Hepatocyte (in vitro differentiated cells): ENCODE data around the gene MRPL21. TPM values are rescaled to one million over a fixed set of nuclear protein-coding genes. Genes with fewer than 3 reads are reported as not detected.

Source experiments
- DNase-seq: peaks from one replicate; pipeline ENCODE4 v3.0.0-alpha.2; 2016; ENCODE audit warnings: low spot score
- H2AFZ ChIP-seq: fragments of 200-600 bp; sonication (generic); 2 replicates; pipeline ENCODE4 v1.6.0; 2016; ENCODE audit warnings: antibody characterized with exemption, mild to moderate bottlenecking
- H3K27ac ChIP-seq: fragments of 200-600 bp; sonication (generic); 2 replicates; pipeline ENCODE4 v1.5.1; 2016; ENCODE audit warnings: mild to moderate bottlenecking
- H3K27me3 ChIP-seq: fragments of 200-600 bp; sonication (generic); 2 replicates; pipeline ENCODE4 v1.6.1; 2016
- H3K36me3 ChIP-seq: fragments of 200-600 bp; sonication (generic); replicated peaks from 2 replicates; pipeline ENCODE4 v1.5.1; 2016; ENCODE audit warnings: low read depth; ENCODE audit not compliant: insufficient read depth
- H3K4me1 ChIP-seq: fragments of 200-600 bp; sonication (generic); 2 replicates; pipeline ENCODE4 v1.5.1; 2016; ENCODE audit warnings: mild to moderate bottlenecking, moderate library complexity; ENCODE audit not compliant: insufficient read depth
- H3K4me2 ChIP-seq: fragments of 200-600 bp; sonication (generic); 2 replicates; pipeline ENCODE4 v1.6.0; 2016
- H3K4me3 ChIP-seq: fragments of 200-600 bp; sonication (generic); 2 replicates; pipeline ENCODE4 v1.5.1; 2016; ENCODE audit warnings: mild to moderate bottlenecking
- H3K79me2 ChIP-seq: fragments of 200-600 bp; sonication (generic); 2 replicates; pipeline ENCODE4 v1.6.0; 2017; ENCODE audit warnings: mild to moderate bottlenecking
- H3K9me2 ChIP-seq: fragments of 200-600 bp; sonication (generic); replicated peaks from 2 replicates; pipeline ENCODE4 v1.6.0; 2017; ENCODE audit warnings: mild to moderate bottlenecking; ENCODE audit not compliant: insufficient read depth
- H3K9me3 ChIP-seq: fragments of 200-600 bp; sonication (generic); 2 replicates; pipeline ENCODE4 v1.5.1; 2016; ENCODE audit warnings: low read depth, mild to moderate bottlenecking
- H4K20me1 ChIP-seq: fragments of 200-600 bp; sonication (generic); 2 replicates; pipeline ENCODE4 v1.6.0; 2016; ENCODE audit warnings: mild to moderate bottlenecking; ENCODE audit not compliant: insufficient read depth, poor library complexity, severe bottlenecking
- EZH2 ChIP-seq: fragments of 200-600 bp; sonication (generic); IDR thresholded peaks from 2 replicates; pipeline ENCODE4 v1.6.1; 2016; ENCODE audit warnings: antibody characterized with exemption, mild to moderate bottlenecking, borderline replicate concordance
- EZH2phosphoT487 ChIP-seq: fragments of 200-600 bp; sonication (generic); IDR thresholded peaks from one replicate; pipeline ENCODE4 v1.6.1; 2018; ENCODE audit warnings: antibody characterized with exemption, mild to moderate bottlenecking, low read depth, moderate library complexity; ENCODE audit not compliant: unreplicated experiment, severe bottlenecking
- WGBS: methylation state at CpG from one replicate; pipeline ENCODE4 v1.1.6; 2016; ENCODE audit warnings: low lambda C conversion rate; ENCODE audit errors: missing lambda C conversion rate; 5-methylcytosine and 5-hydroxymethylcytosine counted together
- polyA plus RNA-seq: library from polyadenylated mRNA; unstranded; fragments of >200 nt; fragmentation: Nextera tagmentation; extraction: Ambion mirVana; gene quantifications from 2 replicates; pipeline ENCODE4 v1.2.1, GENCODE V29; 2016
- total RNA-seq: library from RNA; depleted of rRNA; stranded (reverse); fragments of >200 nt; gene quantifications from 2 replicates; pipeline ENCODE4 v1.2.3, GENCODE V29; 2014
- TF ChIP-seq, protein P1 (sequence below): fragments of 200-600 bp; sonication (generic); IDR thresholded peaks from 2 replicates; pipeline ENCODE4 v1.5.1; 2016; ENCODE audit warnings: antibody characterized with exemption, mild to moderate bottlenecking; ENCODE audit not compliant: poor library complexity

MRPL21 gene
- total and polyA plus RNA-seq, 2 experiments from 2014 or later, result 34.9 to 86.2 TPM

GRCh38 chr11:68936358-68936636 lies 32.7 kb upstream of the MRPL21 start:
- Histone ChIP-seq H4K20me1 (no peaks in the 10 kb centered on the region), H3K4me2 (no peak overlapping the region), H3K4me3 (no peak overlapping the region), H3K27me3 (no peaks in the 10 kb centered on the region), H3K27ac (no peak overlapping the region), H3K79me2 (no peaks in the 10 kb centered on the region), H3K36me3 (no peaks in the 10 kb centered on the region), H3K9me2 (no peaks in the 10 kb centered on the region), H3K4me1 (no peaks in the 10 kb centered on the region), H2AFZ (no peak overlapping the region), H3K9me3 (no peaks in the 10 kb centered on the region)
- 90% methylated on average over 10 of the region's 10 CpGs for WGBS
- DNase-seq, result no peak
- TF ChIP-seq EZH2, result no peak
- no peak for TF ChIP-seq EZH2phosphoT487
- TF ChIP-seq, protein P1, sequence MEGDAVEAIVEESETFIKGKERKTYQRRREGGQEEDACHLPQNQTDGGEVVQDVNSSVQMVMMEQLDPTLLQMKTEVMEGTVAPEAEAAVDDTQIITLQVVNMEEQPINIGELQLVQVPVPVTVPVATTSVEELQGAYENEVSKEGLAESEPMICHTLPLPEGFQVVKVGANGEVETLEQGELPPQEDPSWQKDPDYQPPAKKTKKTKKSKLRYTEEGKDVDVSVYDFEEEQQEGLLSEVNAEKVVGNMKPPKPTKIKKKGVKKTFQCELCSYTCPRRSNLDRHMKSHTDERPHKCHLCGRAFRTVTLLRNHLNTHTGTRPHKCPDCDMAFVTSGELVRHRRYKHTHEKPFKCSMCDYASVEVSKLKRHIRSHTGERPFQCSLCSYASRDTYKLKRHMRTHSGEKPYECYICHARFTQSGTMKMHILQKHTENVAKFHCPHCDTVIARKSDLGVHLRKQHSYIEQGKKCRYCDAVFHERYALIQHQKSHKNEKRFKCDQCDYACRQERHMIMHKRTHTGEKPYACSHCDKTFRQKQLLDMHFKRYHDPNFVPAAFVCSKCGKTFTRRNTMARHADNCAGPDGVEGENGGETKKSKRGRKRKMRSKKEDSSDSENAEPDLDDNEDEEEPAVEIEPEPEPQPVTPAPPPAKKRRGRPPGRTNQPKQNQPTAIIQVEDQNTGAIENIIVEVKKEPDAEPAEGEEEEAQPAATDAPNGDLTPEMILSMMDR, result no peak

DNA sequence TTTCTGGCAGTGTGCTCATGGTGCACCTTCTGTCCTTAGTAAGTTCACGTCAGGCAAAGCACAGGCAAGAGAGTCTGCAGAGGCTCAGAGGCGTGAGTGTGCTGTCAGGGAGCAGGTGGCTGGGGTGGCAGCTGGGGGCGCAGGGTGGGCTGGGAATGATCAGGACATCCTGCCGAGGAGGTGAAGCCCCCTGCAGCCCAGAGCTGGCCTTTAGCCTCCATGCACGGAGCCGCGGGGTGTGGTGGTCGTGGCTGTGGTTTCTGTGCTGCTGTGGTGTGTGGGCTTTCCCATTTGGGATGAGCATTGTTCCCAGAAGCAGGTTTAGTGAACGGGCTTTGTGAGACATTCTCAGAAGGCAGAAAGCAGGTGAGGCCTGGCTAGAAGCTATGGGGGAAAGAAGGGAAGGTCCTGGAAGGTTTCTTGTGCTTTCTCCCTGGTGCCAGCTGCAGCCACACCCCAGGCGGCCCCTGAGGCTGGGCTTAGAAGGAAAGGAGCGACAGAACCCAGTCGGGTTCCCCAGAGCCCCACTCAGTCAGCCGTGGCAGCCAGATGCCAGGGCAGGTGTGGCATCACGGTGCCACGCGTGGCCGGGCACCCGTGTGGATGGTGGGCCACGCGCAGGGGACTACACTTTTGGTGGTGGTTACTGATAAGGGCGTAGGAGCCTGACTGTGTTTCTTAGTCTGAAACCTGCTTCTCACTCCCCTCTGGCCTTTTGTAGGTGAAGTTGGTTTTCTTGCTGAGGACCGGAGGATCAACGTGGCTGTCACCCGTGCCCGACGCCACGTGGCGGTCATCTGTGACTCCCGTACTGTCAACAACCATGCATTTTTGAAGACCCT lies 32.1 kb upstream of the MRPL21 start:
- TF ChIP-seq, protein P1, result no peak
- no peak for TF ChIP-seq EZH2phosphoT487
- no peak for TF ChIP-seq EZH2
- no peaks in the 10 kb centered on the region for H3K79me2 ChIP-seq
- DNase-seq, result no peak

DNA sequence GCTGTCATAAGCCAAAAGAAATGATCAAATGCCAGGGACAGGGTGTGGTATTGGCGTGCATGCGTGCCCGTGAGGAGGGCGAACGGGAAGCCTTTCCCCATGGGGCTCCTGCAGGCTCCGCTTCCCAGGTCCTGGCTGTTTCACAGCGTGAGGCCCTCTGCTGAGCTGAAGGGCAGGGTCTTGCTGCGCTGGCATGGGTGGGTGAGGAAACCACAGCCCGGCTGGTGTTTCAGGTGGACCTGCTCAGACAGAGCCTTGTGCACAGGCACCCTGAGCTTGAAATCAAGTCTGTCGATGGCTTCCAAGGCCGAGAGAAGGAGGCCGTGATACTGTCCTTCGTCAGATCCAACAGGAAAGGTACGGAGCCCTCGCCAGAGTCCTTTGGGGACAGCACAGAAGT lies 31.4 kb upstream of the MRPL21 start:
- no peak for DNase-seq
- Histone ChIP-seq H3K27ac (no peak overlapping the region), H3K4me2 (no peak overlapping the region), H3K4me3 (no peak overlapping the region), H2AFZ (no peak overlapping the region), H3K9me2 (no peaks in the 10 kb centered on the region), H3K9me3 (no peaks in the 10 kb centered on the region), H3K4me1 (no peaks in the 10 kb centered on the region), H3K27me3 (no peaks in the 10 kb centered on the region), H4K20me1 (no peaks in the 10 kb centered on the region), H3K79me2 (no peaks in the 10 kb centered on the region), H3K36me3 (no peaks in the 10 kb centered on the region)
- WGBS, result 98% methylated on average over 15 of the region's 15 CpGs
- TF ChIP-seq EZH2 (no peak), EZH2phosphoT487 (no peak)
- TF ChIP-seq, protein P1, result no peak

More for the DNA sequence above, 32.1 kb upstream of the MRPL21 start:
- Histone ChIP-seq H3K36me3 (no peaks in the 10 kb centered on the region), H3K27me3 (no peaks in the 10 kb centered on the region), H4K20me1 (no peaks in the 10 kb centered on the region), H3K4me2 (no peak overlapping the region), H2AFZ (no peak overlapping the region), H3K27ac (no peak overlapping the region), H3K4me3 (no peak overlapping the region), H3K9me3 (no peaks in the 10 kb centered on the region), H3K9me2 (no peaks in the 10 kb centered on the region), H3K4me1 (no peaks in the 10 kb centered on the region)
- WGBS, result 97% methylated on average over 29 of the region's 29 CpGs
